Activated CD8-positive, alpha-beta memory T cell treated with anti-CD3 and anti-CD28 coated beads for 1 hour (primary cell): ENCODE measurements around the gene TCF12.

Experiments used
- DNase-seq, 2 donors: peaks; one replicate each; pipeline ENCODE4 v3.0.0-alpha.2; 2020; ENCODE audit warnings: low read depth in 1 of 2; ENCODE audit errors: extremely low read depth in 1 of 2

The TCF12 gene

GRCh38 chr15:57044072-57044702 is 125.7 kb downstream of the TCF12 start:
- DNase-seq = no peak

DNA sequence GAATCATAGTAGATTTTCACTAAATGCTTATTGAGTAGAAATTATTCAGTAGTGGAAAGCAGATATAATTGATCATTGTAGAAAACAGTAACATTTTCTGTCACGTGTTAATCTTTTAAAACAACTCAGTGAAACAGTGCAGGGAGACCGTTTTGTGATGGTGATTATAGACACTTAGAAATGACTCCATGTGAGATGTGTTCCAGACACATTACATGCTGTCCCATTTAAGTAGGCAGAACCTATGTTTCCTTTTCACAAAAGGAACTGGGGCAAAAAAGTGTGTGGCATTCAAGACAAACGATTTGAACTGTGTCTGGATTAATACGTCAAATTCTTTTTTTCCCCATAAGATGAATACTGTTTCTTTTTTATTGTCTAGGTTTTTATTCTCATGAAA is 126.5 kb downstream of the TCF12 start:
- no peak for DNase-seq

DNA sequence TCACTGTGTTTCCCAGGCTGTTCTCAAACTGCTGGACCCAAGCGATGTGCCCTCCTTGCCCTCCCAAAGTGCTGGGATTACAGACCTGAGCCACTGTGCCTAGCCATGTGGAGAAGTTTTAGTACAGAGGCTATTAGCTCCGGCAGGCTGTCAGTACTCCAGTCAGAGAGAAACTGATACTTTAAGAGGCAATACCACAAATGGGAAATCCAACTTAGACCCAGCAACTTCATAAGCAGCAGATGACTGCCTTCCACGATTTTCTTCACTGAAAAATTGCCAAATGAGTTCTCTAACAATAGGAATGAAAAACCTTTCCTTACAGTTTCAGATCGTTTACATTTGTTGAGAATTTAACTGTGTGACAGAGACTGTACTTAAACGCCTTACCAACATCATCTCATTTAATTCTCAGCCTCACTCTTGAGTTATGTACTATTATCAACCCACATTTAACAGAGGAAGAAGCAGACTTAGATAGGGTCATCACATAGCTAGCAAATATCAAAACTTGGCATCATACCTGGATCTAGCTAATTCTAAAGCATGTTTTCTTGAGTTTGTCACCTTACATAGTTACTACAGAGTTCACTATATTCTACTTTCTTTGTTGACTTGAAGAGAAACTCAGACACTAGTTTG is 127.4 kb downstream of the TCF12 start:
- DNase-seq = no peak

GRCh38 chr15:57048930-57049549 is 130.6 kb downstream of the TCF12 start:
- DNase-seq = no peak

DNA sequence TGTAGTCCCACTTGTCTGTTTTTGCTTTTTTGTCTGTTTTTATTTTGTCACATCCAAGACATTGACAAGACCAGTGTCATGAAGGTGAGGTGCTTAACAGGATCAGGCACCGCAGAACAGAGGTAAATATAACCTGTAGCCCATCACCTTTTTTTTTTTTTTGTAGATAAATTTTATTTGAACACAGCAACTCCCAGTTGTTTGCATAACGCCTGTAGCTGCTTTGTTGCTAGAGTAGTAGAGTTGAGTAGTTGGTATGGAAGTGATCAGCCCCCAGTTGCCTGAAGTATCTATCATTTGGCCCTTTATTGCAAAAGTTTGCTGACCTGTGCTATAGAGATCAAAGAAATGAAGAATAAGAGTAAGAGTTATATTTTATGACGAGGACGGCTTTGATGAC is 135.0 kb downstream of the TCF12 start:
- DNase-seq = no peak

DNA sequence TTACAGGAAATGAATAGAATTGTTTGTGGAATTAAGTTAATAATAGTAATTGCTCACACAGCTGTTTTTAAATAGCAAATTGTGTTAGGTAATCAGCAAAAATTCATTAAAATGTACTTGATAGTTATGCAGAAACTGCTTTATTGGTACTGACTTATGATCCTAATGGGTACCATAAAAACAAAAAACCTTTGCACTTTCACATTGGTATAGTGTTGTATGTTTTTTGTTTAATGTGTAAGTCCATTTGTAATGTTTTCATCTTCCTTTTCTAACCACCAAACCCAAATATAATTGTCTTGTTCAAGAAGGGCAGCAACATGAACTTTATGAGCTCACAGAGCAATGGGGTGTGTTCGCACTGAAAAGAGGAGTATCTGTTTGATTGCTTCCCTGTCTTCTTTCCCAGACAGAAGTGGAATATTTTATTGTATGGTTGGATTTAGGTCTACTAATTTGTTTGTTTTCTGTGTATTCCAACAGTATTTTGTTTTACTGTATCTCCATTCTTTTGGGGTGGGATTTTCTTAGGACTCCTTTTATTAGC is 135.8 kb downstream of the TCF12 start:
- no peak for DNase-seq

DNA sequence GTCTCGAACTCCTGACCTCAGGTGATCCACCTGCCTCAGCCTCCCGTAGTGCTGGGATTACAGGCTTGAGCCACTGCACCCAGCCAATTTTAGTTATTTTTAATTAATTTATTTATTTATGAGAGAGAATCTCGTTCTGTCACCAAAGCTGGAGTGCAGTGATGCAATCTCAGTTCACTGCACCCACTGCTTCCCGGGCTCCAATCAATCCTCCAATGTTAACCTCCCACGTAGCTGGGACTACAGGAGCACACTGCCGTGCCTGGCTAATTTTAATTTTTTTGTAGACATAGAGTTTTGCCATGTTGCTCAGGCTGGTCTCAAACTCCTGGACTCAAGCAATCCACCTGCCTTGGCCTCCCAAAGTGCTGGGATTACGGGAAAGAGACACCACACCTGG is 137.9 kb downstream of the TCF12 start:
- DNase-seq = no peak

DNA sequence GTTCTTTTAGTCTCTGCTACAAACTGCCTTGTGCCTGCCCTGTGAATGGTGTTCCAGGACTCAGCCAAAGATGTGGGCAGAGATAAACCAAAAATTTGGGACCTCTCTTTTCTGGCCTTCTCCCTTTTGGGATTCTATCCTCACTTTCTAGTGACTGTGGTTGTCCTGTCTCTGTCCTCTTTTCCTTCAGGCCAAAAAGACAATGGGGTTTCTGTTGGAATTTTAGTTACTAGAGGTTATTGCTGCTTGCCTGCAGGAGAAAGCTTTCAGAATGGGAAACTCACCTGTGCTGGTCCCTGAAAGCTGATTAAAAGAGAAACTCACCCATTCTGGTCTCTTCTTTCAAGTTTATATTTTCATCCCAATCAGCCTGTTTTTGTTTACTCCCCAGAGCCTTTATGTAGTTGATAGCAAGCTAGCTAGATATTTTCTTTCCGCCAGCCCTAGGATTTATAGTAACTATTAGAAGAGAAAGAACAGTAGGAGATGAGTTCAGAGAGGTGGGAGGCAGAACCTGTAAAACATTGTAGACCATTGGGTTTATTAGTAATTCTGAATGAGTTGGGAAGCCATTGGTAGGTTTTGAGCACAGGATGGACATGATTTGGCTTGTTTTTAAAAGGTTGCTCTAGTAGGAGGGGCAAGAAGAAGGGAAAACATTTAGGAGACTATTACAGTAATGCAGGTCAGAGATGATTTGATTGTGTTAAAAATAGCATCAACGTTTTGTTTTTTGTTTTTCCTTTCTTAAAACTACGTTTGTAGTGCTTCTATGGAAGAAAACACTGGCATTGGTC is 138.9 kb downstream of the TCF12 start:
- no peak for DNase-seq

- no peak for DNase-seq
Measured at GRCh38 chr15:57059026-57059660, 140.7 kb downstream of the TCF12 start.

- no peak for DNase-seq
Measured at GRCh38 chr15:57060799-57061198, 142.4 kb downstream of the TCF12 start.

DNA sequence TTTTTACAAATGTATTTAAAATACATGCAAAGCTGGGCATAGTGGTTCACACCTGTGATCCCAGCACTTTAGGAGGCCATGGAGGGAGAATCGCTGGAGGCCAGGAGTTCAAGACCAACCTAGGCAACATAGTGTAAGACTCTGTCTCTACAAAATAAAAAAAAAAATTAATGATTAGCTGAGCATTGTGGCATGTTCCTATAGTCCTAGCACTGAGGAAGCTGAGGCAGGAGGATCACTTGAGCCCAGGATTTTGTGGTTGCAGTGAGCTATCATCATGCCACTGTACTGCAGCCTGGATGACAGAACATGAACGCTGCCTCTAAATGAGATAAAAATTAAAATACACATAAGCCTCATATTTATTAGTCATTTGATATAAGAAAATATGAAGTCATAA is 142.8 kb downstream of the TCF12 start:
- no peak for DNase-seq

DNA sequence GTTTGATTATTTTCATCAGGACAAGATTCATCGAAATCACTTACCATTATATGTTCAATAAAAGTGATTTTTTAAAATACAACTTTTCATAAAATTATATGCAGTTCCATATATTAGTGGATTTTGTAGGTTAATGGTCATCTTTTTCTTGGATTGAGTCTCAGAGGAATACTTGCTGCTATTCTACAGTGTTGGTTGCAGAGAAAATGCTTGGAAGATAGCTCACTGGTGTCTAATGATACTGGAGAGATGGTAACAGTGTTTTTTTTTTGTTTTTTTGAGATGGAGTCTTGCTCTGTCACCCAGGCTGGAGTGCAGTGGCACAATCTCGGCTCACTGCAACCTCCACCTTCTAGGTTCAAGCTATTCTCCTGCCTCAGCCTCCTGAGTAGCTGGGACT is 143.3 kb downstream of the TCF12 start:
- no peak for DNase-seq

GRCh38 chr15:57064033-57064432 is 145.6 kb downstream of the TCF12 start:
- DNase-seq = no peak

GRCh38 chr15:57069423-57069822 is 151.0 kb downstream of the TCF12 start:
- DNase-seq = no peak

DNA sequence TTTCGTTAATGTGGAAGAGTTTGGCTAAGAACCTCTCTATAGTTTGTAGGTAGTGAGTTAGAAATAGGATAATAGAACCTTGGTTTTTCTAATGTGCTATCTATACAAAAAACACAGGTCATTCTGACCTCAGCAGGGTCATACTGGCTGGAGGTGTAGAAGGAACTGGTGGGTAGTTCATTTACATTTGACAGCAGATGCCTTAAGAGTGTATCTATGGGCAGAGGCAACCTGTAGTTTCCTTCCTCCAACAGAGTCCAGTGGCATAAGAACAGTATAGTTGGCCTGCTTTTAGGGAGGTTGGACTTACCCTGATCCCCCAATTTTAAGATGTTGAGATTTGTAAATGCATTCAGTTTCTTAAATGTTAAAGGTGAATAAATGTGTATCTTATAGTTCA is 152.2 kb downstream of the TCF12 start:
- no peak for DNase-seq

- DNase-seq = no peak
Measured at GRCh38 chr15:57079446-57079845, 161.0 kb downstream of the TCF12 start.

GRCh38 chr15:57079931-57080620 is 161.6 kb downstream of the TCF12 start:
- DNase-seq = no peak

DNA sequence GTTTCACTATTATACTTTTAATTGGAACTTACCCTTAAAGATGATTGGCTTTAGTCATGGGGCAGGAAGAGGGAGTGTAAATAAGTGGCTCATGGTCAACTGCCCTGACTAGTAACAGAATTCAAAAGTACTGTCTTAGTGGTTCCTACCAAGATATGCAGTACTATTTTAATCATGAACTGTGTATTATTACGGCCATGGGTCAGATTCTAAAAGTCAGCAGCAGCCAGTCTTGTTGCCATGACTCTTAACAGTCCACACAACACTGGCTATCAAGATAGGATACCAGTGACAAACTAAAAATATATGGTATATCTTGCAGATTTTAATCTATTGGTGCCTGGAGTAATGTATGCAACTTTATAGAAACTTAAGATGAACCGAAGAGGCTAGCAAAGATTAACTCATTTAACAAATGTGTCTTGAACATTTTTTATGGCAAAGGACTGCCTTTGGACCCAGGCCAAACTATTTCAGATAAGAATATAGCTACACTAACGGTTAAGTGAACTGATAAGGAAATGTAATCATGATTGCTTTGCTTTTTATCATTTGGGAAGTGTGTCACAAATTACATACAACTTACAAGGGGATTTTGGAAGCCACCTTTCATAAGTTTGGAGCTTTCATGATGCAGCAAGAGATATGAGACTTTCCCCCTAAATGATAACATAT is 163.7 kb downstream of the TCF12 start:
- DNase-seq = no peak

DNA sequence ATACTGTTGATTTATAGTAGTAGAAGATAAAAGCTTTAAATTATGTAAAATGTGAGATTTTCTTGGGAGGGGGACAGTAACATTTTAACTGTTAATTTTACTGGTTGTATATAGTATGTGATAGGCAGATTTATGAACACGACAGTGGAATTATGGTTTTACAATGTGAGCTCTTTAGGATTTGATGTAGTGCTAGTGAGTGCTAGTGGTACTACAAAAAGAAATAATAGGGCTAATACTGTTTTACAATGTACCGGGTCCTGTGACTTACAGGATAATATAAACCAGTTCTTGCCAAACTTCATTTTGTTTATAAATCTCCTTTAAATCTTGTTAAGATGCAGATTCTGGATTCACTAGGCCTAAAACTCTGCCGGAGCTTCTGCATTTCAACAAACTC is 165.7 kb downstream of the TCF12 start:
- no peak for DNase-seq

DNA sequence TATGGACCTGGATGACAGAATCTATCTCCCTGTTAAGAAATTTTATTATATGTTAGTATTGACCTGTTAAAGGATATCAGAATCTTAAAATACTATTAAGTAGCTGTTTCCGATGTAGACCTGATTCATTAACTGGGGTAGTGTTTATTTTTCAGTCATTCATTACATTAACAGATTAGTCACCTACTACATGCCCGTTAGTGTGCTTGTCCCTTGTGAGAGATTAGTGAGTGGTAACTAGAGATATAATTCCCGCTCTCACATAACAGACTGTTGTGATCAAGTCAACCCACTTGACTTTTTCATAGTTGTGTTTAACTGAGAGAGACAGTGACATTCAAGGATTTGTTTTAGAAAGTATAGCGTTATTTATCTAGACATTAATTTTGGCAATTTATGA is 166.8 kb downstream of the TCF12 start:
- DNase-seq = no peak
